GM08714 (cell line): Measurements from ENCODE around the gene UTP14A.
A peak's percentile ranks its signal among the peaks of the same experiment; 100 is the strongest.
"Not testable (repeated sequence)": the region's sequence is repeated elsewhere in the genome, so short reads cannot be mapped to it uniquely, and the experiment has no call there.

ENCODE experiments used
- H3K4me3 ChIP-seq: fragments of 200-500 bp; sonication (Bioruptor generic); 2 replicates; pipeline ENCODE4 v1.5.1; 2014; ENCODE audit warnings: mild to moderate bottlenecking, low read length, inconsistent platforms
- ZNF274 ChIP-seq: IDR thresholded peaks from 2 replicates; pipeline ENCODE4 v1.6.1; 2012; ENCODE audit warnings: mild to moderate bottlenecking, low read depth, low read length

Gene UTP14A, protein sequence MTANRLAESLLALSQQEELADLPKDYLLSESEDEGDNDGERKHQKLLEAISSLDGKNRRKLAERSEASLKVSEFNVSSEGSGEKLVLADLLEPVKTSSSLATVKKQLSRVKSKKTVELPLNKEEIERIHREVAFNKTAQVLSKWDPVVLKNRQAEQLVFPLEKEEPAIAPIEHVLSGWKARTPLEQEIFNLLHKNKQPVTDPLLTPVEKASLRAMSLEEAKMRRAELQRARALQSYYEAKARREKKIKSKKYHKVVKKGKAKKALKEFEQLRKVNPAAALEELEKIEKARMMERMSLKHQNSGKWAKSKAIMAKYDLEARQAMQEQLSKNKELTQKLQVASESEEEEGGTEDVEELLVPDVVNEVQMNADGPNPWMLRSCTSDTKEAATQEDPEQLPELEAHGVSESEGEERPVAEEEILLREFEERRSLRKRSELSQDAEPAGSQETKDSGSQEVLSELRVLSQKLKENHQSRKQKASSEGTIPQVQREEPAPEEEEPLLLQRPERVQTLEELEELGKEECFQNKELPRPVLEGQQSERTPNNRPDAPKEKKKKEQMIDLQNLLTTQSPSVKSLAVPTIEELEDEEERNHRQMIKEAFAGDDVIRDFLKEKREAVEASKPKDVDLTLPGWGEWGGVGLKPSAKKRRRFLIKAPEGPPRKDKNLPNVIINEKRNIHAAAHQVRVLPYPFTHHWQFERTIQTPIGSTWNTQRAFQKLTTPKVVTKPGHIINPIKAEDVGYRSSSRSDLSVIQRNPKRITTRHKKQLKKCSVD

GRCh38 chrX:129905787-129906580, at the start of gene UTP14A:
Gene UTP14A, plus strand, starts transcription at chrX:129906164. Its CDS starts 47 bp downstream, at chrX:129906211.
- no peak for TF ChIP-seq ZNF274
- H3K4me3 ChIP-seq = peak within 1 kb of the TSS; percentile 73

- not testable (repeated sequence) for H3K4me3 ChIP-seq
These were observed 46.8 kb upstream of the UTP14A start for GRCh38 chrX:129859134-129859533.

- H3K4me3 ChIP-seq = not testable (repeated sequence)
These were observed 39.6 kb upstream of the UTP14A start for GRCh38 chrX:129866321-129866720.

- H3K4me3 ChIP-seq = no peak overlapping the region
- TF ChIP-seq ZNF274 = no peak
These were observed 33.4 kb upstream of the UTP14A start for GRCh38 chrX:129872524-129872923.

- no peak overlapping the region for H3K4me3 ChIP-seq
- TF ChIP-seq ZNF274 = no peak
These were observed 30.3 kb upstream of the UTP14A start for GRCh38 chrX:129875669-129876068.

DNA sequence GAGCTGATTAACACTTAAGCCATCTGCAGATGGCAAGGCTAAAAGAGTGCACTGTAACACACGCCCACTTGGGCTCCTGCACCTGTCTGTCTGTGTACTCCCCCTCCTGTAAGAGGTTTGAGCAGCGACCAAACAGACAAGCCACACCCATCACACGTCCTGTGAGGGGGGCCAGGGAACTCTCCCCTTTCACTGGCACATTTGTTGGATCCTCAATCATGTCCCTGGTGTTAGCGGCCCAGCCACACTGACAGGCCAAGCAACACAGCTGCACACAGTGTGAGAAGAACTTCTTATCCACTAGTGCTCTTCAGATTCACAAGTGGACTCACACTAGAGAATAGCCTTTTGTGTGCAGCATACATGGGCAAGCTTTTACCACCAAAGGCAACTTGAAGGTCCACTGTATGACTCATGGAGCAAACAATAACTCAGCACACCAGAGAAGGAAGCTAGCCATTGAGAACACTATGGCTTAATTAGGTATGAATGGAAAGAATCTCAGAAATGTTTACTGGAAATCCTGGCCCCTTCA, 29.1 kb upstream of the UTP14A start:
- TF ChIP-seq ZNF274 = no peak
- no peak overlapping the region for H3K4me3 ChIP-seq

- TF ChIP-seq ZNF274 = no peak
- H3K4me3 ChIP-seq = no peak overlapping the region
These were observed 28.6 kb upstream of the UTP14A start for GRCh38 chrX:129877401-129877800.

- no peak overlapping the region for H3K4me3 ChIP-seq
- no peak for TF ChIP-seq ZNF274
These were observed 5.9 kb upstream of the UTP14A start for GRCh38 chrX:129900054-129900453.

DNA sequence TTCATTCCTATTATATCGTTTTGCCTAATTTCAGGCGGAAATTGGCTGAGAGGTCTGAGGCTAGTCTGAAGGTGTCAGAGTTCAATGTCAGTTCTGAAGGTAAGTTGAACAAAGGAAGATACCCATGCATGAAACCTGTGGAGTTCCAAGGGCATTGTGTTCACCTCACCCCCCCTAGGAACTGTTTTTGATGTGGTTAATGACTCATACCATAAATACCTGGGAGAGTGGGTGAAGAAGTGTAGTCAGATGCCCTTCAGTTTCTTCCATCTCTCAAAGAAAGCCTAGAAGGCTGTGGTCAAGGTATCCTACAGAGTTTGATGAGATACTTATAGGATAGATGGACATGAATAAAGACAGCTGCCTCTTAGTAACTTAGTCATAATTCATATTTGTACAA, 2.7 kb downstream of the UTP14A start:
- no peak for TF ChIP-seq ZNF274
- no peak overlapping the region for H3K4me3 ChIP-seq

GRCh38 chrX:129925305-129926092, 19.5 kb downstream of the UTP14A start:
- H3K4me3 ChIP-seq = no peak overlapping the region
- TF ChIP-seq ZNF274 = no peak

DNA sequence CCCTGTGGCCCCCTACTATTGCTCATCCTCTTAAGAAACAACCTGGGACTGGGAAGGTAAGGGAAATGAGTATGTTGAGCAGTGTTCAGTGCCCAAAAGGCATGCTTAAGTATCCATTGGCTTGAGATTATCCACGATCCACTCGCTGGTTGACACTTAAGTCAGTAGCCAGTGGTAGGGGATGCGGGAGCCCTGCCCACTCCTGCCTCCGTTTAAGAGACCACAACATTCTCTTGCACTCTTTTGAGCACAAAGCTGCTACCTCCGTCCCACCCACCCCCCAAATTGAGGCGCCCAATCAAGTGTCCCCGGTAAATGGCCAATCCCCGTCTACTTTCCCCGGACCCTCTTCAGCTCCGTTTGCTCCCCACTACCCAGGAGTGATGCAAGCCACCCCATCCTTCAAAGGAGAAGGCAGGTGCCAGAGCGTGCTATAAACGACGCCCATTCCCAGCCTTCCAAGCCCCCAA, 25.0 kb downstream of the UTP14A start:
- peak overlapping the region; percentile 48; the same call in 1 of the 2 replicates for H3K4me3 ChIP-seq
- TF ChIP-seq ZNF274 = no peak

DNA sequence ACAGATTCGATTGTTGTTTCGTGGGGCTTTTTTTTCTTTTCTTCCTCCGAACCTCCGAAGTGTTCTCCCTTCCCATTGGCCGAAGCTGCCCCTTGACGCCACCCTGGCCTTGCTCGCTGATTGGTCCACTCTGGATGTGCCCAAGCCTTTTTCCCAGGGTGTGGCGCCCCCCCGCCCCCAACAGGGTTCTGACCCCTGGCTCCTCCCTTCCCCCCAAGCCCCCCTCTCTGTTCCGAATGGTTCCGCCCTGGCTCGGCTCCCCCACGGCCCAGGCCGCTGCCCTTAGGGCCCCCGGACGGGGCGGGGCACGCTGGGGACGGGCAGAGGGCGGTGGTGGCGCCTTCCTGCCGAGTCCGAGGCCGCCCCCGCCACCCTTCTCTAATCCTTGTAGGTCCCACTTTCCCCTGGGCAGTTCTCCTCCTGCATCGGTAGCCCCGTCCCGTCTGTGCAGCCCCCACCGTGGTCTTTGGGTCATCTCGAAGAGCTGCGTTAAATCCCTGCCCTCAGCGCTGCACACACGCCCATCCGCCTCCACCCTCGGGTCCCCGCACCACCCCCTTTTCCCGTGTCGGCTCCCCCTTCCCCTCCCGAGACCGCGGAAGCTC, 25.5 kb downstream of the UTP14A start:
- peak overlapping the region; percentile 81 for H3K4me3 ChIP-seq
- TF ChIP-seq ZNF274 = no peak
